Stromal cell of bone marrow (primary cell): ENCODE data around the gene FDXACB1.
"Not testable (repeated sequence)": the region's sequence is repeated elsewhere in the genome, so short reads cannot be mapped to it uniquely, and the experiment has no call there.

ENCODE experiments used
- DNase-seq: peaks from one replicate; pipeline ENCODE4 v3.0.0-alpha.2; 2012; ENCODE audit warnings: low read depth

Gene FDXACB1

DNA sequence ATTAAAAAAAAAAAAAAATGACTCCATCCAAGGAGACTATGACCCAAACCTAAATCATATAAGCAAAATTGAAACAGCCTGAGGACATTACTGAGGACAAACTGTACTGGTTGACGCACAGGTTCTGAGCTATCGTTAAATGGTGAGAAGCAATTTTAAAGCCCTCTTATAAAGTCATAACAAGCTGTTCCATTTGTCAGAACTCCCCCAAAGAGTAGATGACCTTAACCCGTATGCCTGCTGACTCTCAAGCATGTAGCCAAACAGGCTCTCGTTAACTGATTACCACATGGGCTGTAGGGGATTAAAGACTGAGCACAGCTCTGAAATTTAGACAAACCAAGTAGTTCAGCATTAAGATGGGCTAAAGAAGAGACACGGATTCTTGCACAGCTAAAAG, 30.4 kb upstream of the FDXACB1 start:
- DNase-seq = no peak

DNA sequence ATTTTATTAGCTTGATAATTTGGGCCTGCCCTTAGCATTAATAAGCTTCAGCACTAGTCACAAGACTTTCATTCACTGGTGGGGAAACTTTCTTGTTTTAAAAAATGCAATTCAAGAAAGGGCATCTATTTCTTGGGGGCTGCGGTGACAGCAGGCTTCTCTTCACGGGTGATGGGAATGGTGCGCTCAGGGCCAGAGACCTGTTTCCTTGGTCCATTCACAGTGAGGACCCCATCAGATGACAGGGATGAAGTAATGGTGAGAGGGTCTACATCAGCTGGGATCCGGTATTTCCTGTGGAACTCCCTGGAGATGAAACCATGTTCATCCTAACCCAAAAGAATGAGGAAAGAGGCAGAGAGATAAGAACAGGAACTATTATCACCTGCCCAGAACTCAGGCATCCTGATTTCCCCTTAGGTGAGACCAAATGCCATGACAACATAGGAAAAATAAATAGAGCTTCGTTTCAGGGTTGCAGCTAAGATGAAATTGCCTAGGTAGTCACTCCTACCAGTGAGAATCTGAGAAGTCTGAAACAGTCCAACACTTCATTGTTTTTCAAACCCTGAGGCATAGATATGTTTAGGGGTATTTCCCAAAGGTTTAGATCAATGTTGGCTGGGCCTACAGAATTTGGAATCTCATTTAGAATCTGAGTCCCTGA, 29.8 kb upstream of the FDXACB1 start:
- no peak for DNase-seq

DNA sequence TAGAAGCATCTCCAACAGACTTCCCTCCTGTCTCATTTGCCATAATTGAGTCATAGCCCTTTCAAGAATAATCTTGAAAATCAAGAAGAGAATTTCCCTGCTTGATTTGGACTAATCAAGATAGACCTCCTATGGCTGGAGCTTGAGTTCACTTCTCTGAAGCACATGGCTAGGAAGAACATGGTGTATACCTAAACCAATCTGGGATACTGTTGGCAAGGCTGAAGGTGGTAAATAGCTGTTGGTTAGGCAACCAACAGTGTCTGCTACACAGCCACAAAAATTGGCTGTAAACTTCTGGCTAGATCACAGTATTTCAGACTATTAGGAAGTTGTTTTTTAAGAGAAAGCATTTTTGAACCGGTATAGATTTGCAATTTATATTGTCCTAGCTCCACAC, 27.7 kb upstream of the FDXACB1 start:
- no peak for DNase-seq

DNA sequence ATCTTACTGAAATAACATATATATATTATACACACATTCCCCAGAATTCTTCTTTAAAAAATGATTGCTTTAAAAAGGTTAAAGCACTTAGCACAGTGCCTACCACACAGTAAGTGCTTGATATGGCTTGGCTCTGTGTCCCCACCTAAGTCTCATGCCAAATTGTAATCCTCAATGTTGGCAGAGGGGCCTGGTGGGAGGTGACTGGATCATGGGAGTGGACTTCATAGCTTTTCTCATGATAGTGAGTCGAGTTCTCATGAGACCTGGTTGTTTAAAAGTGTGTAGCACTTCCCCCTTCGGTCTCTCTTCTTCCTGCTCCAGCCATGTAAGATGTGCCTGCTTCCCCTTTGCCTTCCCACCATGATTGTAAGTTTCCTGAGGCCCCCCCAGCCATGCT, 26.4 kb upstream of the FDXACB1 start:
- peak; percentile 51 for DNase-seq

DNA sequence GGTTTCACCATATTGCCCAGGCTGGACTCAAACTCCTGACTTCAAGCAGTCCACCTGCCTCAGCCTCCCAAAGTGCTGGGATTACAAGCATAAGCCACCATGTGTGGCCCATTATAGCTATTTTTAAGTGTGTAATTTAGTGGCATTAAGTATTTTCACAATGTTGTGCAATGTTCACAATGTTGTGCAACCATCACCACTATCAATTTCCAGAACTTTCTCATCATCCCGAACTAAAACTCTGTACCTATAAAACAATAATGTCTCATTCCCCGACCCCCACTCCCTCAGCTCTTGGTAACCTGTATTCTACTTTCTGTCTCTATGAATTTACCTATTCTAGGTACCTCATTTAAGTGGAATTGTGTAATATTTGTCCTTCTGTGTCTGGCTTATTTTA, 7.9 kb upstream of the FDXACB1 start:
- no peak for DNase-seq

DNA sequence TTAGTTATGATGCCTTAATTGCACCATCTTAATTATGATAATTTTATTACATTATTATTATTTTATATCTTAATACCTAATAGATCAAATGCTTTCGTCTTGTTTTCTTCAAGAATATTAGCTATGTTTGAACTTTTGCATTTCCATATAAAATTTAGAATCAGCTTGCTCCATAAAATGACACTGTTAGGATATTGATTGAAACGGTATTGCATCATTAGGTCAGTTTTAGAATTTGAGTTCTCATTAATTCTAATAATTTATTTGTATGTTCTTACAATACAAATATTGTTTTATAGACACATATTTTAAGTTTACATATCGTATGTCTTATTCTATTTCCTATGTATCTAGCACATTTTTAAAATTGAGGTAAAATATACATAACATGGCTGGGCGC, 7.1 kb upstream of the FDXACB1 start:
- DNase-seq = no peak

DNA sequence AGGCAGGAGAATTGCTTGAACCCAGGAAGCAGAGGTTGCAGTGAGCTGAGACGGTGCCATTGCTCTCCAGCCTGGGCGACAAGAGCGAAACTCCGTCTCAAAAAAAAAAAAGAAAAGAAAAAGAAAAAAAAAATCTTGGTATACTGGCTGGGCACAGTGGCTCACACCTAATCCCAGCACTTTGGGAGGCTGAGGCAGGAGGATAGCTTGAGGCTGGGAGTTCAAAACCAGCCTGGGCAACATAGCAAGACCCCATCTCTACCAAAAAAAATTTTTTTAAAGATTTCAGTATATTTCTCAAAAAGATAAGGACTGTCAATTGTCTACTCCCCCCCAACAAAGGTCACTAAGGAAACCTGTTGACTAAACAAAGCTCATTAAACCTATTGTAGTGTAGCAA, 6.1 kb upstream of the FDXACB1 start:
- not testable (repeated sequence) for DNase-seq

DNA sequence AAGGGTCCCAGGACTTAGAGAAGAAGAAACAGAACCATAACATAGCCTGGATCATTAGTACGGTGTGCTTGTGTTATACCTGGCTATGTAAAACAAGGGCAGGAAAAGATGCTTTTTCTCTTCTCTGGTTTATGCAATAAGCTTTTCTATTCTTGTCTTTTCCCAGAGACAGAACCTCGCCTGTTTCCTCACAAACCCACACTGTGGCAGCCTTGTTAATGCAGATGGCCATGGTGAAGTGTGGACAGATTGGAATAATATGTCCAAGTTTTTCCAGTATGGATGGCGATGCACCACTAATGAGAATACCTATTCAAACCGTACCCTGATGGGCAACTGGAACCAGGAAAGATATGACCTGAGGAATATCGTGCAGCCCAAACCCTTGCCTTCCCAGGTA, 3.2 kb upstream of the FDXACB1 start:
- no peak for DNase-seq

DNA sequence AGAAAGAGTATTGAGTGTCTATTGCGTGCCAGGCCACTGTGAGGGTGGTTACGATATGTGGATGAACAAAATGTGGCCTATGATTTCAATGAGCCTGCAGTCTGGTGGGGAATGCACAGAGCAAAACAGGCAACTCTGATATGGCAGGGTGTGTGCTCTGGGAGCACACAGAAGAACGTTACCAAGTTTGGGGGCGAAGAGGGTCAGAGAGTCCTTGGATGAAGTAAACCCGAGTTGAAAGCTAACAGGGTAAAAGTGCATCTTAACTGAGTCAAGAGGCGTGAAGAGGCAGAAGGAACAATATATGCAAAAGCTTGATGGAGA, 634 bp upstream of the FDXACB1 start:
- no peak for DNase-seq

DNA sequence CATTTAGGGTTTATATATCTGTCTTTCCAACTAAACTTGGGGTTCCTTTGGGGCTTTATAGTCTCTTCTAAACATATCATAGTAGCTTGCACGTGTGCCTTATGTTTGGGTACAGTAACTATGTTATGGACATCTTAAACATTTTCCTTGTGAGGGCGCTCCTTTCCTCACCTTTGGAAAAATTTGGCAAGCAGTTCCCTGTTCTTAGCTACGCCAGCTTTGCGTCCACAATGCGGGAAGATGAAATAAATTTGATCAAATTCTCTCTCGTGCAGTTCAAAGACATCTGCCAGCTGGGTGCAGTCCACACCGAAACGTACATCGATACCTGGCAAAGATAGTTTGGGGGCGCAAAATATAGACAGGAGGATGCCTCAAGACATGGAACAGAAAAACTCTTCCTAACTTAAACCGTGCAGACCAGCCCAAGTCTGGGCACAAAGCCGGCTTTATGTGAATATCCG, 548 bp downstream of the FDXACB1 start:
- DNase-seq = no peak

DNA sequence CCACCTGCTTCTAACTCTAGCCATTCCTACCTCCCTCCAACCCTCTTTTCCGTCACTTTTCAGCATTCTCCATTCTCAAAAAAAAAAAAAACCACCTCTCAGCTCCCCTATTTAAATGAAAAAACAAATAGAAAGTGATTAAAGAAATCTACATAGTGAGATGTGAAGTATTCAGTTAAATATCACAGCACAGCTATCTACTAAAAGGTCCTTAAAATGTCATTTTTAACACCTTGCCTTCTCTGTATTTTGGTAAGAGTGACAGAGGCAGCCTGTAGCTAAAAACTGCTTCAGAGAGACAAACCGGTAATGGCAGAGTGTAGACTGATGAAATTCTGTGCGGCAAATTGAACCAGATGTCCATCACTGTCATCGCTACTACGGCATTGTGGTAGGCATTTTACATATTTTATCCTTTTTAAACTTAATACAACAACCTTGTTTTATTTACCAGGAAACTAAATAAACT, 7.2 kb downstream of the FDXACB1 start:
- no peak for DNase-seq

DNA sequence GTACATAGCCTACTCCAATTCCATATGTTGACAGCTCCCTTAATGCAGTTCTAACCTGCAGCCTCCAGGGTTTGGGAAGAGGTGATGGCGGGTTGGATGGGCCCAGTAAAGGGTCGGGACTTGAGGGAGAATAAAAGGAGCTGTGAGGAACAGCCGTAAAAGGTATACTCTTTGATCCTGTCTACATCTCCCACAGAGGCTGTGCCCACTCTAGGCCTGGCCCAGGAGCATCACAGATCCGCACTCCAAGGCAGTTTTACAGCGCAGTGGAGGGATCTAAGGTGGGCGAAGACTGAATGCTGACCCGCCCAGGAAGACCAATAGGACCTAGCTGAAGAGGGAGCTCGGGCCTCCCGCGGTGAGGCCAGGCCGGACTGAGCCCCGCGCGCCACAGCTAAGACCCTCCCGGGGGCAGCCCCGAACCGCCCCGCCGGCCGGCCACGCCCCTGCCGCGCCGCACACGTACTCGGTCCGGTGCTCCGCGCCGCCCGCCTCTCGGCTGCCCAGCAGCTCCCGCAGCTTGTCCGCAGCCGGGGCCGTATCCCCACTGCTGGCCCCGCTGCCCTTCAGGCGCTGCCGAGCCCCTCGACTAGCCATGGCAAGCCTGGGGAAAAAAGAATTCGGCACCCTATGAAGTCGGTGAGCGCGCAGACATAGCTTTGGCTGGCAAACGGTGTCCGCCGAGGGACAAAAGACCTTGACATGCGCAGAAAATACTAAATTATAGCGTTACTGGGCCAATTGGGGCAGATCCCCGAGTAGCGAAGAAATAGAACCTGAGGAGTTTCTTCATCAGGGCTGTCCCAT, 7.9 kb downstream of the FDXACB1 start, which contains the start of gene ALG9:
Gene ALG9, minus strand, starts transcription at position 696 of the 807 bp plus-strand sequence. Its CDS starts 99 bp downstream, at position 597.
- peak; percentile 72 for DNase-seq

DNA sequence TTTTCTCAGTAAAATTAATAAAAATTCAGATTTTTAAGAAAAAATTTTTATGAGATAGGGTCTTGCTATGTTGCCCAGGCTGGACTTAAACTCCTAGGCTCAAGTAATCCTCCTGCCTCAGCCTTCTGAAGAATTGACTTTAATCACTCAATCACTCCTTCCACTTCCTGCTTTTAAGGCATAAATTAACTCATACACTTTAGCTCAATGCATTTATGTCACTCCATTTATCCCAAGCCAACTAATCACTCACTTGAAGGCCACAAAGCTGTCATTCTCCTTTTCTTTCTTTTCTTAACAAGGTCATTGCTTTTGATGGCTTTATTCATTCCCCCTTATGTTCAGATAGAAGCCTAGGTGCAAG, 8.5 kb downstream of the FDXACB1 start:
- DNase-seq = no peak

DNA sequence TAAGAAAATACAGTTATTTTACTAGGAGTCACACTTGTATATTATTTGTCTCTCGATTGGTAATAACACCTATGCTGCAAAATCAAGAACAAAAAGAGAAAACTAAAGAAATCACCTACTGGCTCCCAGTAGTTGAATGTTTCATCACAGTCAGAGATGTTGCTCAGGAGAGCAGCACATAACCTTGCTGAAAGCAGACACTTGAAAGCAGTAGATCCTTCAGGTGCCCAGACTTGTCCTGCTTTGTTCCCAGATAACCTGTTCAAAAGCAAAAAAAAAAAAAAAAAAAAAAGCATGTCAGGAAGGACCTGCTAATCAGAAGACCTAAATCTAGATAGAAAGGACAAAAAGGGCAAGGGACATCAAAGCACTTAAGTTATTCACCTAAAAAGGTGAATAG, 8.9 kb downstream of the FDXACB1 start:
- DNase-seq = no peak

DNA sequence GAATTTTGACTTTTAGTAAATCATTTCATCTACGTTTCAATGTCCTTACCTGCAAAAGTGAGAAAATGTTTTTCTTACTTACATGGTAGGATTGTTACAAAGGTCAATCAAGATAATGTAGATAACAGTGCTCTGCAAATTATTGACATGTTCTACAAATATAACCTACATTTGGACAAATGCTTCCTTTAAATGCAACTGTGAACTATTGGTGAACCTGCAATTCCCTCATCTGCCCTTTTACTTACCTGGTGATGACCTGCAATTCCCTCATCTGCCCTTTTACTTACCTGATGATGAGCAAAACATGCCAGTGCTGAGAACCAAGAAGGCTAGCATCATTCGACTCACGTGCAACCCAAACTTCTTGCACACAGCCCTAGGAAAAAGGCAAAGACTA, 18.7 kb downstream of the FDXACB1 start:
- DNase-seq = no peak

DNA sequence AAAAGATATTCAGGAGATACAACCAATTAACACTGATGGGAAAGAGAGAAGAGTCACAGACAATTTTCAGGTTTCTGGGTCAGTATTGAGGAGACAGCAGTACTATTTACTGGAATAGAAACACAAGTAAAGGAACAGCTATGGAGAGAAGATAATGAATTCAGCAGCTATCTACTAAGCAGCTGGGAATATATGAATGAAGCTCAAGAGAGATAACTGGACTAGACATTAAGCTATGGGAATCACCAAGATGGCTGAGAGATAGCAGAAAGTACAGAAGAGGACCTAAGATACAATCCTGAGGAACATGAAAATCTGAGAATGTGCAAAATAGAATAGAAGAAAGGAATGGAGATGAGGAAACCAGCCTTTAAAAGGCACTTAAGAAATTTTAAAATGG, 23.5 kb downstream of the FDXACB1 start:
- DNase-seq = no peak

DNA sequence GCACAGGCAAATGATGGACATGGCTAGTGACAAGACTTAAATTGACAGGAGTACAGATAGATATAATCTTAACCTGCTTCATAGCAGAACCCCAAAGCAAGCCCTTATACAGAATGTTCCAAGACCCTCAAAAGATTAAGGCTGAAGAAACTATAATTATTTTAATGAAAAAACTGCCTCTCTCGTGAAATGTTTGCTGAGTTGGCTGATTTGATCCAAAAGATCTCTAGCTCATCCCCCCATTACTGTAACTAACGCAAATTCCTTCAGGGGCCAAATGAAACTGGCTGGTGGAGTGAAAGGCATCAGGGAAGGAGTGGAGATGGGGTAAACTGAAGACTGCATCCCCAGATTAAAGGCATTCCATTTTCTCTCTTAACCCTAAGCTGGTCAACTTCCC, 26.9 kb downstream of the FDXACB1 start:
- no peak for DNase-seq

DNA sequence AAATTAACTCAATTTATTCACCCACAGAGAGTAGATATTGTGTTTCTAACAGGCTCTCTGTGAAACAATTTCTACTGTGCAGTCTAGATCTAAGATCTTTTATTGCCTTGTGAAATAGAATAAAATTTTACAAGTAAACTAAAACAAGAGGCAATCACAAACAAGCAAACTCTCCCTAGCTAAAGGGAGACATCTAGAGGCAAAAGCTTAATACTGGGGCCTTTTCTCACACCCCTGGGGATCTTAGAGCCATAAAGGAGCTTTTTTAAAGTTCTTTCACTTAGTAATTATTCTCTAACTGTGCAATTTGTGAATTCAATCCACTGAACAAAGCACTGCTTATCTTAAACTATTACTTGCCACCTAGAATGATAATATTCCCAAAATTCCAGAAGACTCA, 27.3 kb downstream of the FDXACB1 start:
- DNase-seq = no peak

DNA sequence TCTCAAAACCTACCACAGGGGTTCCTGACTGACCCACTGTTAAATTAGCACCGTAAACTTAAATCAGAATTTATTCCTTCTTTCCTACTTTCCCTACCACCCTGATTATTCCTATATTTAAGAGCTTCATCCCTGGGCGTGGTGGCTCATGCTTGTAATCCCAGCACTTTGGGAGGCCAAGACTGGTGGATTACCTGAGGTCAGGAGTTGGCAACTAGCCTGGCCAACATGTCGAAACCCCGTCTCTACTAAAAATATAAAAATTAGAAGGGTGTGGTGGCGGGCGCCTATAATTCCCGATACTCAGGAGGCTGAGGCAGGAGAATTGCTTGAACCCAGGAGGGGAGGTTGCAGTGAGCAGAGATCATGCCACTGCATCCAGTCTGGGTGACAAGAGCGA, 27.9 kb downstream of the FDXACB1 start:
- no peak for DNase-seq

DNA sequence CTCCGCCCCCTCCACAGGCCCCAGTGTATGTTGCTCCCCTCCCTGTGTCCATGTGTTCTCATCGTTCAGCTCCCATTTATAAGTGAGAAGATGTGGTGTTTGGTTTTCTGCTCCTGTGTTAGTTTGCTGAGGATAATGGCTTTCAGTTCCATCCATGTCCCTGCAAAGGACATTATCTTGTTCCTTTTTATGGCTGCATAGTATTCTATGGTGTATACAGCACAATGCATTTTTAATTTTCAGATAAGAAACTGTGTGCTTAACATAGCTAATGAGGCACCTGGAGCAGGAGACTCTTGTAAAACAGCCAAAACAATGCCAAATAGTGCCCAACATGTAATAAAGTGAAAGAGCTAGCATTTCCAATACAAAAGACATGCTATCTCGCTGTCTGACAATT, 29.3 kb downstream of the FDXACB1 start:
- DNase-seq = no peak

DNA sequence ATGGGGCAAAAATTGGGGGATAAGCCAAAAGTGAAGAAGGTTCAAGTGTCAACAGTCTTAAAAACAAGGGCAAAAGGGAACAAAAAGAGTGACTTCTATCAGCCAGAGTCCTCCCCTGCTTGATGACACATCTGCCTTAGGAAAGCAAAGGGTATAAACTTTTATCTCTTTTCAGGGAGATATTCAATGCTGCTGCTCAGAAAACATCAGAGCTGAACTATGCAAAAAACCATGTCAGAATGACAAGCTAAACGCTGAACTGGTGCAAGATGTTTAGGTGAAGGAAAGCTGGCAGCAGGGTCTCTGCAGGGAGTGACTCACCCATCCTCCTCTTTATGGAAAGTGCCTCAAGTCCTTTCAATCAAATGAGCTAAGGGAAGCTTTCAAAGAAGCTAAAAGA, 32.3 kb downstream of the FDXACB1 start:
- no peak for DNase-seq

DNA sequence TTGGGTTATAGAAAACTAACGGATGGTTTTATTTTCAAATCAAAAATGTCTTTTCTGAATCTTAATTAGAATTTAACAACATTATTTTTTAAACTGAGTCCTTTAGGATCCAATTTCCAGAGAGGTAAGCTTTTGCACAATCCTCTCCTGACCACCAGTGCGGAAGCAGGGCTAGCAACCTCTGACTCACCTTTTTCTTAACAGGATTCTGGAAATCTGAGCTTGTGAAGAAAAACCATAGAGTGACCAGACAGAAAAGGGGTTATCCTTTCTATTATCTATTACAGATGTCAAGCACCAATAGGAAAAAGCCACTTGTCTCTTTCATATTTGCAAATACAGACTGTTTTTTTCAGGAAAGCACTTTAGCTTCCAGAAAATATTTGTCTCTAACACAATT, 32.9 kb downstream of the FDXACB1 start:
- no peak for DNase-seq

DNA sequence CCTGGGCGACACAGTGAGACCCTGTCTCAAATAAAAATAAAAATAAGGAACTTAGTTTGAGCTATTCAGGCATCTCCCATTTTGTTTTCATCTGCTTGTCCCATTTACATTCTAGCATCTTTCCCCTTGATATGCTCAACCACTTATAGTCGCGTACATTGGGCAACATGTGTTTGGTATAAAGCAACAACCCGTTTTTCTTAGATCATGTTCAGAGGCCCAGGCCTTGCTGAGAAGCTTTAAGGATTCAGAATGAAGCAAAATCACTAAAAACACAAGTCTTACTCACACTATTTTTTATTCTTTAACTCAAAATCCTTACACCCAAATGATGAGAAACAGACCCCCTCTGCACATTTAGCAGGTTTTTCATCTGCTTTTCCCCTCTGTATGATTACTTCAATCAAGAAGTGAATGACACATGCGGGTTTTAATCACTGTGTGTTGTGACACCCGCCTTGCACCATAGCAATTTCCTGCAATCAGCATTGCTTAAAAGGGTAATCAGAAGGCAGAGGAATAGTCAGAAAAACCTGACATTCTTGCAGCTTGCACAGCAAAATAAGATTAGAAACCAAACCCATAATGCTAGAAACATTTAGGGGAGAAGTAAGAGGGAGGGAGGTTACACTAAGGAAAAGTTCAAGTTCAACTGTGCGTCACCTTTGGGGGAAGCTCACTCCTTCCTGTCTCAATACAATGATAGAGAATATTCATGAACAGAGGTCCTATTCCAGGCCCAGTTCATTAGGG, 33.5 kb downstream of the FDXACB1 start:
- DNase-seq = no peak
